GM18907 (cell line): Measurements from ENCODE around the gene CNGB1.
"Not testable (repeated sequence)": the region's sequence is repeated elsewhere in the genome, so short reads cannot be mapped to it uniquely, and the experiment has no call there.

Experiments
- ATAC-seq: cut with Tn5 transposase; IDR thresholded peaks from one replicate; pipeline ENCODE4 v1.9.1; 2021; ENCODE audit warnings: mild to moderate bottlenecking, moderate library complexity; ENCODE audit not compliant: unreplicated experiment

CNGB1 gene

GRCh38 chr16:57938484-57938883, 32.4 kb downstream of the CNGB1 start:
- no peak for ATAC-seq

- no peak for ATAC-seq
These were observed 33.1 kb downstream of the CNGB1 start for GRCh38 chr16:57937861-57938260.

- ATAC-seq = no peak
These were observed 35.0 kb downstream of the CNGB1 start for GRCh38 chr16:57935904-57936303.

- ATAC-seq = no peak
These were observed 40.4 kb downstream of the CNGB1 start for GRCh38 chr16:57930533-57930932.

GRCh38 chr16:57929250-57929649, 41.7 kb downstream of the CNGB1 start:
- ATAC-seq = no peak

DNA sequence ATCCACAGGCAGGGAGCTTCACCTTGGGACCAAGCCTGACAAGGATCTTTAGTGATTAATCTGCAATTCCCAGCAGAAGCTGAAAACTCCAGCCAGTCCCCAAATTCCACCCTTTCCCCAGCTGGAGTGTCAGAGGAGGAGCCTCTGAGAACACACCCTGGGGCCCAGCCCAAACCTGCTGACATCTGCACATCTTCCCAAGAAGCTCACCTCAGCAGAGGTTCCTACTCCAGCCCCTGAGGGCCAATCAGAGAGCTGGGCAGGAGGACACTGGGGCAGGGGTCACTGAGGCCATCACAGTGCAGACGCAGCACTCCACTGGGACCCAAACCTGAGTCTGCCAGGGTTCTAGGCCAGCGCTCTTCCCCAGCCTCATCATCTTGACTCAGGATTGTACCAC, 44.9 kb downstream of the CNGB1 start:
- ATAC-seq = no peak

GRCh38 chr16:57925310-57925709, 45.6 kb downstream of the CNGB1 start:
- no peak for ATAC-seq

- ATAC-seq = no peak
These were observed 46.4 kb downstream of the CNGB1 start for GRCh38 chr16:57924514-57924913.

- no peak for ATAC-seq
These were observed 47.1 kb downstream of the CNGB1 start for GRCh38 chr16:57923841-57924240.

- ATAC-seq = no peak
These were observed 47.5 kb downstream of the CNGB1 start for GRCh38 chr16:57923418-57923817.

DNA sequence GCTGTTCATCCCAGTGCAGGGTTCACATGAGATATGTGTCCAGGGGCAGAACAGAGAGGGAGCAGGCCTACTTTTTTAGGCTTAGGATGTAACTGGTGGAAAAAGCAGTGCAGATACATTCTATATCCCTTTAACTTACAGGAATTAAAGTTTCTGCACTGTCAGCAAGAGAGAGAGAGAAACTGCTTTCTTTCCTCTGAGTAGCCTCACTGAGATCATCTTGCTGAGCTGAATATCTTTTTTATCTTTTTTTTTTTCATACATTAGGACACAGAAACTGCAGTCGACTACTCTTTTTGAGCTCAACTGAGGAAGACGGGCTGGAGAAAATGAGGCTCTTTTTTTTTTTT, 50.1 kb downstream of the CNGB1 start:
- no peak for ATAC-seq

DNA sequence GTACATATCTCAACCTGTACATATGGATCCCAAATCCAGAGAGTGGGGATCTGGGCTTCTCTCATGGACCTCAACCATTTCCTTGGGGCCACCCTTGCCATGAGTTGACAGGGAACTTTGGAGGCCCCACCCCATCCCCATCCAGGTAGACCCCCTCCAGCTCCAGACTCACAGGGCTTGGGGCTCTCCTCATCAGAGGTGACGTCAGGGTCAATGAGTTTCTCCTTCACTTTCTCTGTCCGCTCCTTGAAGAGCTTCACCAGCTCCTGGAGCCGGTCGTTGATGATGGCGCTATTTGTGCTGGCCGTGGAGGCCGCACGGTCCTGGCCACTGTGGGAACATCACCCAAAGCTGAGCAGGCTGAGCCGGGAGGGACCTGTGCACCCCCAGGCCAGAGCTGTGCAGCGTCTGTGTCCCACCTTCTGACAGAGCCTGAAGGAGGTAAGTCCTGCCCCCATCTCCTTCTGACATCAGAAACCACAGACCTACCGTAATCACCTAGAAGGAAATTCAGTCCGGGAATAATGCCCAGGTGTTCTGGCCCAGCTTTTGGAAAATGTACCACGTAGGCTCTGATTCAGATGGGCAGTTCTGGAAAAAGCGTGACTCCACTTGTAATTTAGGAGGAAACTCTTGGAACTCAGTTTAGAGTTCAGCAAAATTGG, 50.6 kb downstream of the CNGB1 start:
- ATAC-seq = no peak

DNA sequence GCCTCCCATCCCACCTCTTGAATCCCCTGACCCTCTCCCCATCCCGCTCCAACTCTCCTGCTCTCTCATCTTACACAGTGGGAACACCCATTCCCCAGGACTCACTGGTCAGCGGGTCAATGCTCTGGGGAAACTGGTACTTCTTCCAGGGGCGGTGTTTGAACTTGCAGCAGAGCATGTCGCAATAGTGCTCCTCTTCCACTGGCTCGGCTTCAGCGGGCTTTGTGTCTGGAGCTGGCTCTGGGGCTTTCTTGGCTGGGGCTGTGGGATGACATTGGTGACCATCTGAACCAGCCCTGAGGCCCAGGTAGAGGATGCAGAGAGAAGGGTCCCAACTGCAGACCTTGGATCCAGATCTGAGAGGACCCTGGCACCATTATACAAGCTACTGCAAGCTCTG, 51.9 kb downstream of the CNGB1 start:
- ATAC-seq = no peak

DNA sequence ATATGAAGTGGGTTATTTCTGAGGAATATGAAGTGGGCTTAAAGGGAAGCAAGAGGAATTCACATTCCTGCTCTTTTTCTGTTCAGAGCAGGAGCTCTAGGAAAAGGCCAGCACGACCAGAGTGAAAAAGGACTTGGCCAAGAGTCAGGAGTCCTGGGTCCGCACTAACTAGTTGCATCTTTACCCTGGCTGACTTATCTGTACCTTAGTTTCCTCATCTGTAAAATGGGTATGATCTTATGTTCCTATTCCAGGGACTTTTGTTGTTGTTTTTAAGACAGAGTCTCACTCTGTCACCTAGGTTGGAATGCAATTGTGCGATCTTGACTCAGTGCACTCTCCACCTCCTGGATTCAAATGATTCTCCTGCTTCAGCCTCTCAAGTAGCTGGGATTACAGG, 52.5 kb downstream of the CNGB1 start:
- ATAC-seq = no peak

DNA sequence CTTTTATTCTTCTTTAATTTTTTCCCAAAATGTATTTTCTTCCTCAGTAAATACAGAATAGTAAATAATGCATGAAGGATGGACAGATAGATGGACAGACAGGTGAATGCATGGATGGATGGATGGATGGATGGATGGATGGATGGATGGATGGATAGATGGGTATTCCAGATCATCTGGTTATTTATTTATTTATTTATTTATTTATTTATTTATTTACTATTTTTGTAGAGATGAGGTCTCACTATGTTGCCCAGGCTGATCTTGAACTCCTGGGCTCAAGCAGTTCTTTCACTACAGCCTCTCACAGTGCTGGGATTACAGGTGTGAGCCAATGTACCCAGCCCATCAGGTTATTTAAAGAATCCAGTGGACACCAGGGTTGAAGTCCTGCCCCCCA, 53.0 kb downstream of the CNGB1 start:
- ATAC-seq = not testable (repeated sequence)

DNA sequence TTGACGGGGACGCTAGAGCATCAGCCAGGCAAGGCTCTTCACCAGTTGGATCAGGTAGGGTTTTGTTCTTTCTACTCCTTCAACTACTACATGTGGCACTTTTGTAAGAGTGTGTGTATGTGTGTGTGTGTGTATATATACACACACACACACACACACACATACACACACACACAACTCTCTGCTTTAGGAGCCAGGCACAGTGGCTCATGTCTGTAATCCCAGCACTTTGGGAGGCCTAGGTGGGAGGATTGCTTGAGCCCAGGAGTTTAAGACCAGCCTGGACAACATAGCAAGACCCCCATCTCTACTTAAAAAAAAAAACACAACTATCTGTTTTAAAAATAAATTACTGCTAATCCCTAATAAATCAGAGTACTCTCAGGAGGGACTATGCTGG, 53.4 kb downstream of the CNGB1 start:
- ATAC-seq = not testable (repeated sequence)

DNA sequence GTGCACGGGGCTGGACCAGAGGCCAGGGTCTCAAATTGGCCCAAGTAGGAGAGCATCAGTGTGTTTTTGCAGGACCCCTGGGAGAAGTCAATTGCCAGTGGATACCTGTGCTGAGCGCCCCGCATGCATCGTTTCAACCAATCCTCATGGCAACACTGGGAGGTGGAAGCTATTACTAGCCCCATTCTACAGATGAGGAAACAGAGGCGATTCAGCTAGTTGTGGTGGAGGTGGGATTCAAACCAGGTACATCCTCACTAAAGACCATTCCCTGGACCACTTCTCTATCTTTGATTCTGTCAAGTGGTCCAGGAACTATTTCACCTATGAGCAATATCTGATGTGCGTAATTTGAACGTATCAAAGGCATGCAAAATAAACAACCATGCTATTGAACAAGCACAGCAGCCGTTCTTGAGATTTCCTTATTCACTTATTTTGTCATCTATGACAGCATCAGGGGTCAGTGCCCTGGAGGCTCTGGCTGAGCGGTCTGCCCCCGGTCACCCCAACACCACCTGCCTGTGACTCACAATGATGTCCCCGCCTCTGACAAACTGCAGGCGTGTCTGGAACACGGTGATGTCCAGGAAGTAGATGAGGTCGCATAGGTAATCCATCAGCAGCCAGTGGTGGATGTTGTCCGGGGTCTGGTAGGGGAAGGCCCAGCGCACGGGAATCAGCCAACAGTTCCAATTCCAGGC, 54.0 kb downstream of the CNGB1 start:
- no peak for ATAC-seq

- ATAC-seq = no peak
These were observed 55.0 kb downstream of the CNGB1 start for GRCh38 chr16:57915811-57916488.

DNA sequence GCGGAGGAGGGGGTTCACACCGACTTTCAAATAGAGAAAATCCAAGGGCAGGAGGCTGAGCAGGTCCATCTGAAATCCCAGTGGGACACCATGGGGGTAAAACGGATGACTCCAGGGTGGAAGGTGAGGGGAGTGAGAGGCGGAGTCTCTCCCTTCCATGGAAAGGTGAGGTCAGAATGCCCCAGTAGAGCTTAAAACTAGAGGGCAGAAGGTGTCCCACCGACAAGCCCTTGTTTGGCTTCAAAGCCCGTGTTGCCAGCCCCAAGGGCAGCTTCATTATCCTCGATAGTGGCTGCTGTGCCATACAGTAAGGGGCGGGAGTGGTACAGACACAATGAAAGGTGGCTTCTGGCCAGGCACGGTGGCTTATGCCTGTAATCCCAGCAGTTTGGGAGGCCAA, 55.7 kb downstream of the CNGB1 start:
- ATAC-seq = no peak

DNA sequence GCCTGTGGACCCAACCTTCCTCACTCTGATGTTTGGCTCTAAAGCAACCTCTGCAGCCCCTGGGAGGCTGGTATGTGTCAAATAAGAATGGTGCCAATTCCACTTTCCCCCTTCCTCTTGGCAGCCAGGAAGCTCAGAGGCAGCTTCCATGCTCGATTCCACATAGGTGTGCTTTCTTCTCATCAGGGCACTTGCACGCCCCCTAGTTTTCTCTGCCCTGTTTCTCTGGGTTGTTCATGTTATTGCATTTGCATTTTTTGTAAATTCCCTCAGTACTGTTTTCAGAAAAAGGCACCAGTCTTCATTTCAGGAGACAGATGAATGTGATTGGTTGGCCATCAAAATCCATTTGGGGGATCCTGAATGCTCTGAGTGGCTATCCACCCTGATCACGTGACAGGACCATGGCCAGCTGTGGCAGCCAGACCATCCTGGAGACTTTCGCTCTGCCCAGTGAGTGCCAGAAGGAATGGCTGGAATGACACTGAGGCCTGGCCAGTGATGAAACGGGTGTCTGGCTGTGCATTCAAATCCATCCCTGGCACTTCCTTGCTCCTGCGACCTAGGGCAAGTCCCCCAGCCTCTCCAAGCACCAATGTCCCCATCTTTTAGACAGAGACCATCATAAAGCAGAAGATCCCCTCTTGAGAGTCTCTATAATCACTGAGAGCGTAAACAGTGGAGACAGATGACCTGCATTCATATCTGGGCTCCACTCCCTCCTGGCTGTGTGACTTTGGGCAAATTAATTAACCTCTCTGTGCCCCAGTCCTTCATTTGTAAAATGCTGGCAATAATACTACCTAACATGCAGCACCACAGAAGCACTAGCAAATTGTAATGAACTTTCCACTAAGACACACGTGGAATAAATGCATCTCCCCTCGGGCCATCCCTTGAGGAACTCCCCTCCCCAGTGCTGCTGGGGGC, 56.4 kb downstream of the CNGB1 start:
- ATAC-seq = no peak
